Keratinocyte (primary cell): Measurements from ENCODE around the gene CD248.

Experiments
- EZH2 ChIP-seq: IDR thresholded peaks from one replicate; pipeline ENCODE4 v1.6.1; 2012; ENCODE audit warnings: inconsistent platforms, mild to moderate bottlenecking, low read length, moderate library complexity
- TF ChIP-seq, protein P1 (sequence below), 3 experiments: IDR thresholded peaks in 1 of 3; conservative IDR thresholded peaks in 1 of 3; optimal IDR thresholded peaks in 1 of 3; 2 replicates in 2 of 3; 3 replicates in 1 of 3; pipeline versions ENCODE3 to v1.5.1; 2011; ENCODE audit warnings: low read length in 3 of 3, mild to moderate bottlenecking in 3 of 3, moderate library complexity in 2 of 3, control low read depth in 1 of 3, inconsistent platforms in 1 of 3; ENCODE audit not compliant: insufficient read depth in 2 of 3; ENCODE audit errors: extremely low read depth in 1 of 3

DNA sequence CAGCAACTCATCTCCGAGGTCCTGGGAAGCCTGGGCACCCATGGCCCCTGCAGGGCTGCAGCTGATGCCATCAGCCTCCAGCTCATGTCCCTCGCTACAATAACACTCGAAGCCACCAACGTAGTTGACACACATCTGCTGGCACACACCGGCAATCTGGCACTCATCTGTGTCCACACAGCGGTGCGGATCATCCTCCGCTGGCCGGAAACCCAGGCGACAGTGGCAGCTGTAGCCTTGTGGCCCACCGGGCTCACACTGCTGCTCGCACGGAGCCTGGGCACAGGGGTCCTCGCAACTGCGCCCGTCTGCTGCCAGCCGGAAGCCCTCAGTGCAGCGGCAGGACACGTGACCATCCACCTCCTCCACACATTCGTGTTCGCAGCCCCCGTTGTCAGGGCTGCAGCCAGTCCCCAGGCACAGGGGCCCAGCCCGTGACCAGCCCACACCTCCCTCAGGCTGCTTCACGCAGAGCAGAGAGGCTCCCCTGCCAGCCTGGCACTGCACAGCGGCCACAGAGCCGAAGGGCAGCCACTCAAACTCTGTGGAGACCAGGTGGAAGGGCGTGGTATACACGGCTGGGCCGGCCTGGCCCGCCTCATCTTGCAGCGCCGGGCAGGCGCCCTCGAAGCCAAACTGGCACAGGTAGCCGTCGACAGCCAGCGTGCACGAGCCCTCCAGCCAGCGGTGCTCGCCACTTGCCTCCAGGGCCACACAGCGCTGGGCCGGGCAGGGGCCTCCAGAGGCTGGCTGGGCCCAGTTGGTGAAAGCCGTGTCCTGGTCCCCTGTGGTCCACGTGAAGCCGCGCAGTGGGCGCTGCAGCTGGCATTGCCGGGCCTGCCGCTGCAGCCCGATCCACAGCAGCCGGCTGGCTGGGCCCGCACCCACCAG is 678 bp downstream of the CD248 start:
- no peak for TF ChIP-seq EZH2
- TF ChIP-seq, protein P1, sequence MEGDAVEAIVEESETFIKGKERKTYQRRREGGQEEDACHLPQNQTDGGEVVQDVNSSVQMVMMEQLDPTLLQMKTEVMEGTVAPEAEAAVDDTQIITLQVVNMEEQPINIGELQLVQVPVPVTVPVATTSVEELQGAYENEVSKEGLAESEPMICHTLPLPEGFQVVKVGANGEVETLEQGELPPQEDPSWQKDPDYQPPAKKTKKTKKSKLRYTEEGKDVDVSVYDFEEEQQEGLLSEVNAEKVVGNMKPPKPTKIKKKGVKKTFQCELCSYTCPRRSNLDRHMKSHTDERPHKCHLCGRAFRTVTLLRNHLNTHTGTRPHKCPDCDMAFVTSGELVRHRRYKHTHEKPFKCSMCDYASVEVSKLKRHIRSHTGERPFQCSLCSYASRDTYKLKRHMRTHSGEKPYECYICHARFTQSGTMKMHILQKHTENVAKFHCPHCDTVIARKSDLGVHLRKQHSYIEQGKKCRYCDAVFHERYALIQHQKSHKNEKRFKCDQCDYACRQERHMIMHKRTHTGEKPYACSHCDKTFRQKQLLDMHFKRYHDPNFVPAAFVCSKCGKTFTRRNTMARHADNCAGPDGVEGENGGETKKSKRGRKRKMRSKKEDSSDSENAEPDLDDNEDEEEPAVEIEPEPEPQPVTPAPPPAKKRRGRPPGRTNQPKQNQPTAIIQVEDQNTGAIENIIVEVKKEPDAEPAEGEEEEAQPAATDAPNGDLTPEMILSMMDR (optimal IDR thresholded peaks at IDR 0.05 in 1 of 3, IDR thresholded peaks at IDR 0.05 in 1 of 3, conservative IDR thresholded peaks at IDR 0.05 in 1 of 3; ENCODE audit: extremely low read depth in 1 of 3, insufficient read depth in 2 of 3, low read length in 3 of 3), result no peak
